Stimulated activated CD4-positive, alpha-beta T cell treated with anti-CD3 and anti-CD28 coated beads, Interleukin-1b, Interleukin-23, amount 100 ng/mL, for 24 hours (primary cell): ENCODE data around the gene CTNNA3.

Experiments
- DNase-seq, 4 experiments: peaks; one replicate each; pipeline ENCODE4 v3.0.0-alpha.2; 2020; ENCODE audit warnings: low read depth in 4 of 4, low spot score in 1 of 4

CTNNA3 gene

DNA sequence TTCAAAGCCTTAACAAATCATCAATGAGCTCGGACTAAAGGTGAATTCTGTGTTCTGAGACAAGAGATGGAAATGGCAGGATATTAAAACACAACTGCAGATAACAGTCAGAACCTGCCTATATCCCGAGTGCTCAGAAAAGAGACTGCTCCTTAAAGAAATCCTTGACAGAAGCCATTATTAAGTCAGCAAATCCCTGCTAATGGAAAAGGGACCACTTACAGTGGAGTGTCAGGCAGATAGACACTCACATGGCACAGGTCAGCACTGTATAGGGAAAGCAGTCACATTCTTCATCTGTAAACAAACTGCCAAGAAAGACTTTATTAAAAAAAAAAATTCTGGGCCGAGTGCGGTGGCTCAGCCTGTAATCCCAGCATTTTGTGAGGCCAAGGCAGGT is 917.6 kb downstream of the CTNNA3 start:
- DNase-seq = no peak

DNA sequence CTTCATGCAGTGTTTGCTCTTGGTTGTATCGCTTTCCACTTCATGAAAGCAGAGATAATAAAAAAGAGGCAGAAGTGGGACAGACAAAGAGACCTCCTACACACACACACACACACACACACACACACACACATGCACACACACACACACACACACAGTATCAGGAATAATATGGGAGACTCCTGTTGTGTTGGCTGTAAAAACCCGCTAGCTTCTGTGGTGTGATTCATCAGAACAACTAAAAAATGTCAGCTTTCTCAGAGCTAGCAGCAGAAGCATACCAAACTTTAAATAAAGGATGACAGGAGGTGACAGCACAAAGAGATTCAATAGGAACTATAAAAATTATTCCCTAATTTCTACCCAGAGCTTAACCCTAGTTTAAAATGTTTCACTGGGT is 918.3 kb downstream of the CTNNA3 start:
- DNase-seq = no peak

DNA sequence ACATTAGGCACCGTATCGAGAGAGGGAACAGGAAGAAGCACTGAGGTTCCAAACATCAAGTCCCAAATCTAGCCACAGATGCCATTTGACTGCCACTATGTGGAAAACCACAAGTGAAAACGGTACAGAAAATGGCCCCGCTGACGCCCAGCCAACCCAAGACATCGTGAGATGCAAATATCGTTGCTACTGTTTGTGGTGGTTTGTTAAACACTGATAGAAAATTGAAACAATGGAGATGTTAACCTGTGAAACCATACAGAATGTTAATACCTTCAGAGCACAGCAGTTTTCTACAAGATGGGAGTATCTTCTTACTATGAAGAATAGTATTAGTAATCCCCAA is 922.5 kb downstream of the CTNNA3 start:
- DNase-seq = no peak

DNA sequence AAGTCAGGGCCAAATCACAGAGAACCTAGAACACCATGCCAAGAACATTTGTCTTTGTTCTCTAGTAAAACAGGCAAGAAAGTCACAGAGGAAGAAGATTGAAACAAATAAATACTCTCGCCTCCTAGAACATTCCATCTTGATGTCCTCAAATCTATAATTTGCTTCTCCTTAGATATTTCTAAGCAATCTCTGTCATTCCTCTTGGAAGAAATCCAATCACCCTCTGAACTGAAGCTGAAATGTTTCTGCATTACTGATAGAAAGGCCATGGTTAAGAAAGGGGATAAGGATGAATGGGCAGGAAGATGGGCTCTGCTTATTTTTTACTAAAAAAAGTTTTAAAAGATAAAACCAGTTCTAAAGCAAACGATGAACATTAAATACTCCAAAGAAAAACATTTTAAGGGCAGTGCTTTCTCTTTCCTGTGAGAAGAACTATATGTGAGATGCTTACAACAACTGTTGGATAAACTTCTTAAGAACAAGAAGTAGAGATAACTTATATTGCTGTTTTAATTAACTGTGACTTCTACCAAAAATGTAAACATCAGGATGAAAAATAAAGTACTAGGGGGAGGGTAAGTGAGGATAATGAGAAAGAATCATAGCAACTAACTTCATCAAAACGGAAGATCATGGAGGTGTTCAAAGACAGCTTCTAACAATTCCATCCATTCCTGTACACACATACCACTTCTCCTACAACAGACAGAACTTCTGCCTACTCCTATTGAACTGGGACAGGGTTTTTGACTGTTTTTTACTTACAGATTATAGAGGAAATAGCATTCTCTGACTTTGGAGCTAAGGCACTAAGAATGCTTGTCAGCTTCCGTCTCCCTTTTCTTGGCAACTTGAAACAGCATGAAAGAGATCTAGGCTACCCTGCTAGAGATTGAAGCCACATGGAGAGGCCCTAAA is 923.2 kb downstream of the CTNNA3 start:
- DNase-seq = no peak

DNA sequence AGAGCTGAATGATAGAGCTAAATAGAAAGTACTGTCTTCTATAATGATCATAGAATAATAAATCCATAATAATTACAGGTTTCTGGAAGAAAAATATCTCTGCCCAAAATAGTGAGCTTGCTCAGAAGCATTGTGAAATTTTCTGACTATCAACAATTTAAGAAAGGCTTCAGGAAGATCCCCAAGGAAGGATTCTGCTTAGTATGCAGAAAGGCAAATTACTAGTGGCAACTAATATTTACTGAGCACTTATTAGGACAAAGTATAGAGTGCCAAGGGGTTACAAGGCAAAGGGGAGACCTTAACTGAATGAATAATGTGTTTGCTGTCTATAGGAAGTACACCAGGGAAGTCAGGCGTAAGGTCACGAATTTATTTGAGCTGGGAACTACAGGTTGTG is 928.3 kb downstream of the CTNNA3 start:
- no peak for DNase-seq

DNA sequence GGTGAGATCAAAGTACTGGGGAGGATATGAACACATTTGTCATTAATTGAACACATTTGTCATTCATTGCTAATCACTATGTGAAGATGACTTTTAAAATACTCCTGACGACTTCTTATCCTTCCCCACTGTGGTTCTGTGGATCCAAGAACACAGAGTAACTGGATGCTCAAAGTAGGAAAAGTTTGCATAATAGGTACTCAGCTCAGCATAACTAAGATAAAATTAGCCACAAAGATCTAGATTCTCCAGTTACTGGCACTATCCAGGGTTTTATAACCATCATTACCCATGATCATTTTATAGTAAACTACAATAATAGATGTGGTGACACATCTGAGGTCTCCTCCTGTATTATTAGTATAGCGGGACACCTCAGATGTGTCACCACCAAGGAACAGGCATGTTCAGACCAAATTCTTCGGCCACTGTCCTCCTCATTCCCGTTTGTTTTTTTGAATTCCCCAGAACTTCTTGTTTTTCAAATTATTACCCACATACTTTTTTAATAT is 933.7 kb downstream of the CTNNA3 start:
- DNase-seq = no peak

DNA sequence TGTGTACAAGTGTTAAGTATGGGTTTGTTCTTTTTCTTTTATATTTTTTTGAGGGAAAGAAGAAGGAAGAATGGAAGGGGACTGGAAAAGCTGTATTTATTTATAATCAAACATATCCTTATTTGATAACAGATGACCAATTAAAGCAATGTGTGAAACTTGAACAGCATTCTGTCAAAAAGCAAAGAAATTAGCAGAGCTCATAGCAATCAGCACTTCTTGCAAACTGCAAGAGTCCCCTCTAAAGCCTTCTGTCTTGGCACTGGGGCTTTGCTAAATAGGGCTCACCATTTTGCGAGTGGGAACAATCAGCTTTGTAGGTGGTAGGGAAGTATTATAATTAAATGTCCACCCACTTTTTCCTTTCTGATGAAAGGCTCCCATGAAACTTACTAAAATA is 935.1 kb downstream of the CTNNA3 start:
- no peak for DNase-seq

DNA sequence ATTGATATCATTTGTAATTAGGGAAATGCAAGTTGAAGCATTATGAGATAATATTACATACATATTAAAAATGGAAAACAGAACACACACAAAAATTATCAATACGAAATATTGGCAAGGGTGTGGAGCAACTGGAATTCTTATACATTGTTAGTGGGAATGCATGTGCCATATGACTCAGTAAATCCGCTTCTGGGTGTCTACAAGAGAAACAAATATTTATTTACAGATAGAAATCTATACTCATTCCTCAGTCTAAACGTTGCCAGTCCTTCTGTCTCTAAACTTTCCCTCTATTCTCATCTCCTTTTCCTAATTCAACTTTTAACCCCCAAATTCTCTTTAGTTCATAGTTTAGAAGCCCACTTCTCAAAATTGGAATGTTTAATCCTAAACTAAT is 940.5 kb downstream of the CTNNA3 start:
- DNase-seq = no peak

DNA sequence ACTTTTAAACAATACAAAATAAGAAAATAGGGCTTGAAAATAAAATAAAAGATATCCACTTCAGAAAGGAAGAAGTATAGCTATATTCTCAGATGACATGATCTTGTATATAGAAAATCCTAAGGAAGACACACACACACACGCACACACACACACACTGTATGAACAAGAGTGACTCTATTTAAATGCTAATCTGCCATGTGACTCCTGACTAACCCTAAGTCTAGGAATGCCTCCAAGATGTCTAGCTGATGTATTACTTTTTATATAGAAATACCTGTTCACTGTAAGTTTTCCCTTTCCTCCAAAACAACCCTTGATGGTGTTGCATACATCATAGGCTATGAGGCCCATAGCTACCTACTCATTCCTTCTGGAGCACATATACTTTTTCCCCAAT is 943.3 kb downstream of the CTNNA3 start:
- no peak for DNase-seq

DNA sequence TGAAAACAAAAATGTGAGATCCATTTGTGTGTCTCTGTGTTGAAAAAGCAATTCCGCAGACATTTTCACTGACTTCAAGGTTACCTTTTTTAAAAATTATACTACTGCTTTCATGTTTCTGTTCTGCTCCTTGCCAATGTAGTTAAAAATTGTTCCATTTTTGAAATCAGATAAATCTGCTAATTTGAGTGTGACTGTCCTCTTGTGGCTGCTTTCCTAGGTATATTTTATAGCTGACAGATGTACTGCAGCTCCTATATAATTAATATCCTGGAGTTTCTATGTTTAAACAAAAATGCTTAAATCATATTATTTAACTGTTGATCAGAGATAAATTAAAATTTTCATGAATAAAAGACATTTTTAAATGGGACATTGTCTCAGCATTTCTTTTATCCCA is 947.8 kb downstream of the CTNNA3 start:
- no peak for DNase-seq

DNA sequence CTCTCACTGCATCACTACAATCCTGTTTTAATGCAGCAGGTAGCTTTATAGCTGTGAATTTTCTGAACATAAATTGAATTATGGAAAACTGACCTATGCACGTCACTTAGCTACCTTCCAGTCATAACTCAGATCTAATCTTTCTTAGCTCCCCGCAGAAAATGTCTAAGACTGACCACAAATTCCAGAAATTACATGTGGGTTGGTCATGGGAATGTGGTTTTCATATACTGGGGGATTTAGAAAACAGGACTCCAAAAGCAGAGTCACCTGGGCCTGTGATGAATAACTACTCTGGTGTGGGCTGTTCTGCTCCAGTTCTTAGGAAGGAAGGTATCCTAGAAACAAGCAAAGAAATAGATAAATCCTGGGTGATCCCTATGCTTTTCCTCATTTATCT is 948.5 kb downstream of the CTNNA3 start:
- no peak for DNase-seq

DNA sequence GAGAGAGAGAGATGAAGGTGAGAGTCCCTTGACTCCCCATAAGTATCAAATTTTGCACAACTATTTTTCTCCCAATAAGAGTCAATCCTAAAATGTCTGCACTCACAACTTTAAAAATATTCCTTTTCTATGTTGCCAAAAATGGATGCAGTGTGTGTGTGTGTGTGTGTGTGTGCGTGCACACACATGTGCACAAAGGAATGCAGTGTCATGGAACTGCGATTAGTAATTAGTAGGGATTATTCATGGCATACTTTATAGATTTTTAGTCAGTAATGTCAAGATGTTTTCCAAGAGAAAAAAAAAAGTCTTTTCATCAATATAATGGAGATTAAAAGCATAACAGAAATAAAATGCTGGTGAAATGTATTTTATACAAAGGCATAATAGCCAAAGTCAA is 949.3 kb downstream of the CTNNA3 start:
- DNase-seq = no peak

DNA sequence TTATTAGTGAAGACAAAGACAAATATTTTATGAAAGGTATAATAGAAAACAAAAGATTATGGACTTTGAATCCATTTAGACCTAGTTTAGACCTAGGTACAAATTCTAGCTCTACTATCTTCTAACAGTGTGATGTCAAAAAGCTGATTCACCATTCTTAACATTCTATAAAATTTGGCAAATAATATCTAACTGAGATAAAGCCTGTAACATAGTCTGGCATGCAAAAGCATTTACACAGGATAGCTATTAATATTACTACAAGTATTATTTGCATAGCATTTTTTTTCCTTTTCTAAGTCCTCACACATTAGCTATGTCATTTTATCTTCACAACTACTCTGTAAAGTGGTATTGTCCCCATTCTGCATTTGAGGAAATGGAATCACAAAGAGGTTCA is 949.7 kb downstream of the CTNNA3 start:
- no peak for DNase-seq

DNA sequence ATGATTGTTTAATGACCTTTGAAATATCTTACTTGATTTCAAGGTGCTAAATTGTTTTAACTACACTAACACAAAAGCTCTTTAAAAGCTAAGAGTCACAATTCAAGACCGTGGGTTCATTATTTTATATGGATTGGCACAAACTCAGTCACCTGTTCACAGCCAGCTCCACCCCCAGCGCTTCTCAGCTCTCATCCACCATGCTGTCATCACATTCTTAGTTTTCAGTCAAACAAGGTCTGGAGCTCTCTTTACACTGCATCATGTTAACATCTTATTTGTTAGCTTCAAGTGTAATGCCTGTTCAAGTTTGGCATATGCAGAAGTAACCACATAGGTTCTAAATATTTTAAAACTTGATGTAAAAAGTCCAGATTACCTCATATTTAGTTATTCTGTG is 951.1 kb downstream of the CTNNA3 start:
- DNase-seq = no peak

DNA sequence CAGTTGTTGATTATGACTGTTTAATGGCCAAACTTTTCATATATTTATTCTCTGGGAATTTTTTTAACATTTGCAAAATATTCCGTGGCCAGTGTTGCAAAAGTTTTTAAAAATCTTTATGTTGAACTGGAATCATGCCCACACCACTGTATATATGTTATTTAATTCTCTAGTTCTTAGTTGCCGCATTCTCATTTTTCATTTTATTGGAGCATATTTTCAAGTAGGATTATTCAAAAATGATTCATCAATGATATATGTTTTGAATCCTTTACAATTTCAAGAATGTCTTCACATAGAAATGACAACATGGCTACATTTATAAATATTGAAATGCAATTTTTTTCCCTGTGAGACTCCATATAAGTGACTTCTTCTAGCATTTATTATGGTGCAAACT is 958.8 kb downstream of the CTNNA3 start:
- no peak for DNase-seq

DNA sequence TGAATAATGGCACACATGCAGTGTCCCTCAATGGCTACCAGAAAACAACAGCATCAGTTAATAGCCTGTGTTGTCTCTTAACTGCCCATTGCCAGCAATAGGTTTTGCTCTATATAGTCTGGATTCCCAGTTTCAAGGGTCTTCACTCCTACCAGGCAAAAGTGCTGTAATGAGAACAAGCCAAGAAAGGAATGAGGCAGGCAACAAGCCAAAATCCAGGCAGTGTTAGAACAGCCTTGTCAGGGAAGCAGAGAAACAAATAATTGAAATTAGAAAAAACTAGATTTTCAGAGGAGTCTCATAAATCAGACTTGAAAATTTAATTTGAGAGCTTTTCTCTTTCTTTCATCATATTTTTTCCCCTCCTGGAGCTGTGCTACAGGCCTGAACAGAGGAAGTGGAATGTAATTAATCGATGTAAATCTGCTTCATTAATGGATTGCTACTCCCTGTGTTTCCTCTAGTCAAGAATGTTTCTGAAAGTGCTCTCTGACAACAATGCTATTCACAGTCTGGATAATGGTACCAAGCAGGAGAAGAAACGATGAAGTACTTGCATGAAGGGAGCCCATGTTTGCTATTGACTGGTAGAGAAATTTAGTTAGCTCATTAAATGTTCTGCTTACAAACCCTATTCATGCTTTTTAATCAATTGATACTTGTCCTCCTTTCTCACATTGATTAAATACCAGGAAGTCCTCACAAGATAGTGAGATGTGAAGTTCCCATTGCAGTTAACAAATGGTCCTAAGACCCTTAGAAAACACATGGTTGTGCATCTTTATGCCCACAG is 972.2 kb downstream of the CTNNA3 start:
- DNase-seq = no peak

DNA sequence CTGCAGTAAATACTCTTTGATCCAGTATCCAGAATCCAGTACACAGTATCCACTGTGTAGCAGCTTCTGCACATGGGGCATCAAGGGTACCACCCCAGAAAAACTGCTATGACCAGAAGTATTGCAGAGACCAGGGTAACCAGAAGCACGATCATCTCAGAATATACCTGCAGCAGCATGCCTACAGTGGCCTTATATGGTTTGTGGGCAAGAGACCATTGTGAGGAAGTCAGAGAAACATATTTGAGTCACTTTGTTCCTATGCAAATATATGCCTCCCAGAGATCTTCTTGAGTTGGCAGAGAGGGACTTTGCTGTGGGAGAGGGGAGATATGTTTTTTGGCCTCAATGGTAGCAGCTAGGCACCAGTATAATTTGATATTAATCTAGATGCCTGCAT is 976.5 kb downstream of the CTNNA3 start:
- no peak for DNase-seq

DNA sequence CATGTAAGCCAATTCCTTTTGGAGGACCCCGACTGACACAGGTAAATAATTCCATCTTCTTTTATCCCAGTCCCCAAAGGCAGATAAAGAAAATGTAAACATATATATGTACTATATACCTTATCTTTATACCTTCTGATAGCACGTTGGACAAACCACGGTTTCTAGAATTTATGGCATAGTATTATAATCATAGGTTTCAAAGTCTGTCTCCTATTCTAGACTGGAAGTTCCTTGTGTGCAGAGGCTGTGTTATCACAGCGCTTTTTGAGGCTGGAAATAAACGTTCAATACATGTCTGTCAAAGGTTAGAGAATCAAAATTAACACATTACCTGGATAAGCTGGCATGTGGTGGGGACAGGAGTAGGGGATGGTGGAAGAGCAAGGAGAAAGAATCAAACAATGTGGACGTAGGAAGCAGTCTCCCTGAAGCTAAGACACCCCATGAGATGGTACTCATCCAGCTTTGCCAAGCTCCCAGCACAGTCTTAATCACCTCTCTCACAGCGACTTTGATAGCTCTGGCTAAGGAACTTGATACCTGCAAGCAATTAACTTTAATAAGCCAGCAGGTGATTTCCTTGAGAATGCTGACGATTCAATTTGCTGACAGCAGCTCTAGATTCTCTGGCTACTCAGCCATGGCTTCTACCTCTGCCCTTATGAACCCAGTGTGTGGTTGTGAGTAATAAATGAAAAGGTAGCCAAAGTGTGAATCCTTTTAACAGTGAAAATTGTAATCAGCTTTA is 978.6 kb downstream of the CTNNA3 start:
- no peak for DNase-seq

DNA sequence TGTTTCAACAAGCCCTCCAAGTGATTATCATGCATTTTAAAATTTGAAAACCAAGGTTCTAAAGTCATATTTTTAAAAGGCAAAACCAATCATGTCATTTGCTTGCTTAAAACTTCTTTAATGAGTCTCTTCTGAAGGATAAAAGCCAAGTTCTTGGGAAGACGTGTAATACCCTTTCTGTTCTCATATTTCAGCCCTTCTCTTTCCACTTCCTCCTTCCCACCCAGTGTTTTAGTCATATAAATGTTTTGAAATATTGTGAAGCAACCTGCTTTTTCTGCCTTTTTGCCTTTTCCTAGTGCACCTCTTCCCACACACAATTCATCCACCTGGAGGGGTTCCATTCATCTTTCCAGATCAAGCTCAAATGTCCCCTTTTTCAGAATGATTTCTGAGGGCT is 981.3 kb downstream of the CTNNA3 start:
- DNase-seq = no peak

DNA sequence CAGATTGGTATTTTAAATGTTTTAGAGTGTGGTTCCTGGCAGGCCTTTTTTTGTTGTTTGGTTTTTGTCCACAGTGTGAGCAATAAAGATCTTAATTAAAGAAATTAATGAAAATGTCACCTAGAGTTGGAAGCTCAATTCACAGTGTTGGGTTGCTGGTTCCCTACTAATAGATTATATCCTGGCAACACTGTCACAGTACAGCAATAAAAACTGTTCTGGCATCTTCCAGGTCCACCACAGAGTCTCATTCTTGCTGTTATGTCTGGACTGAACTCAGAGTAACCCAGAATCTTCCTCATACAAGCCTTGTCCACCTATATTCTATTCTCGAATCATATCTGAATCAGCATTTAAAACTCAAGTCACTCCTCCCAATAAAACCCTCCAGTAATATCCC is 982.6 kb downstream of the CTNNA3 start:
- DNase-seq = no peak

DNA sequence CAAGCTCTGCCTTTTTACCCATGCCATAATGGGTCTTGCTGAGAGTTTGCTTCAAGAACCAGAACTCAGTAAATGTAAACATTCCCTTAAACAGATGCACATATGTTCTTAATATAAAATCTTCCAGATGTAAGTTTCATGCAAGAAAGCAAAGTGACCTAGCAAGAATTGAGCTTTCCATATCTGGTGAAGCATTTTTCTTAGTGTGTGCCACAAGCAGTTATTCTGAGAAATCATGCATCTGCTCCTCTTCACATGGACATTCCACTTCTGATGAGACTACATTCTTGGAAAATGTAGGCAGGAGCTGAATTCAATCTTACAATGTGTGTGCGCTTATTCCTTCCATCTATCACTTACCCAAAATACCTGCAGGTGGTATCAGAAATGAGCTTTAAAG is 997.9 kb downstream of the CTNNA3 start:
- no peak for DNase-seq

DNA sequence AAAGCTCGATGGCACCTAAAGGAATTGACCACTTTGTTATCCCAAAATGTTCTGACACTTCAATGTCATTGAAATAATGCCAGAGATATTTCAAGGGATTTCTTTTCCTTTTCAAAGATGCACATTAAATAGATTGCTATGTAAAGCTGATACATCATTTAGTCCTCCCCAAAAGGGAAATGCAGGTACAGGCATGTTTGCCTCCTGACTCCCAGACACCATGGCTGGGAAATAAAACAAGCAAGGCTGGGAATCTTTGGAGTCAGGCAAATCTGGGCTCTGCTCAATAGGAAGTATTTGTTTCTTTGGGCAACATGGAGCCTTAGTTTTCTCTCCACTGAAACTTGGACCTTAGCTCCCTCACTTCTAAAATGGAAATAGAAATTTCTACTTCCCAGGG is 1000.9 kb downstream of the CTNNA3 start:
- DNase-seq = no peak
